ENCODE measurements around the gene CLDN24. TPM values are rescaled to one million over a fixed set of nuclear protein-coding genes. Genes with fewer than 3 reads are reported as not detected.

CLDN24 gene
- total RNA-seq, 4 donors from 2014 or later: not detected

- no peak overlapping the region for H3K4me3 ChIP-seq
- intact Hi-C loops (cut with DNase I; ENCODE audit: low total_unique reads): no loop called here
- no peak for ATAC-seq
Measured at GRCh38 chr4:183289688-183290087, 32.5 kb downstream of the CLDN24 start.

GRCh38 chr4:183288955-183289354, 33.3 kb downstream of the CLDN24 start:
- peaks cover 0 to 29% of the 10 kb centered on the region in 2 donors for H3K36me3 ChIP-seq

More at GRCh38 chr4:183289688-183290087, 32.5 kb downstream of the CLDN24 start:
- no peaks in the 10 kb centered on the region for H3K4me1 ChIP-seq
- in situ Hi-C loops (cut with MboI; ENCODE audit: low sequenced_read_pairs in 4 of 4): no loop called here
- H3K27ac ChIP-seq: no peak overlapping the region
- peaks cover 0 to 21% of the 10 kb centered on the region in 2 donors for H3K36me3 ChIP-seq
- TF ChIP-seq CTCF (IDR thresholded peaks at IDR 0.05 in 4 of 5, conservative IDR thresholded peaks at IDR 0.05 in 1 of 5): no peak
- TF ChIP-seq POLR2A (IDR thresholded peaks at IDR 0.05): no peak
- no peaks in the 10 kb centered on the region for H3K9me3 ChIP-seq
- no peak for DNase-seq
- no peaks in the 10 kb centered on the region for H3K27me3 ChIP-seq

GRCh38 chr4:183287677-183288076, 34.5 kb downstream of the CLDN24 start:
- no peak overlapping the region for H3K27ac ChIP-seq
- no peak for TF ChIP-seq CTCF (IDR thresholded peaks at IDR 0.05 in 4 of 5, conservative IDR thresholded peaks at IDR 0.05 in 1 of 5)
- no peak for TF ChIP-seq POLR2A (IDR thresholded peaks at IDR 0.05)
- ATAC-seq: no peak
- intact Hi-C loops (cut with DNase I; ENCODE audit: low total_unique reads) (no loop called here), in situ Hi-C loops (cut with MboI; ENCODE audit: low sequenced_read_pairs in 4 of 4) (no loop called here)
- H3K36me3 ChIP-seq: peaks cover 0 to 23% of the 10 kb centered on the region in 2 donors
- no peaks in the 10 kb centered on the region for H3K4me1 ChIP-seq
- H3K4me3 ChIP-seq: no peak overlapping the region
- no peaks in the 10 kb centered on the region for H3K27me3 ChIP-seq
- H3K9me3 ChIP-seq: no peaks in the 10 kb centered on the region
- DNase-seq: no peak

More at GRCh38 chr4:183288955-183289354, 33.3 kb downstream of the CLDN24 start:
- ATAC-seq (no peak), DNase-seq (no peak)
- H3K27ac ChIP-seq: no peak overlapping the region
- in situ Hi-C loops (cut with MboI; ENCODE audit: low sequenced_read_pairs in 4 of 4) (no loop called here), intact Hi-C loops (cut with DNase I; ENCODE audit: low total_unique reads) (no loop called here)
- TF ChIP-seq CTCF (IDR thresholded peaks at IDR 0.05 in 4 of 5, conservative IDR thresholded peaks at IDR 0.05 in 1 of 5): no peak
- TF ChIP-seq POLR2A (IDR thresholded peaks at IDR 0.05): no peak
- H3K9me3 ChIP-seq: no peaks in the 10 kb centered on the region
- no peaks in the 10 kb centered on the region for H3K4me1 ChIP-seq
- H3K4me3 ChIP-seq: no peak overlapping the region
- no peaks in the 10 kb centered on the region for H3K27me3 ChIP-seq

- H3K36me3 ChIP-seq: peaks cover 0 to 23% of the 10 kb centered on the region in 2 donors
- DNase-seq (no peak), ATAC-seq (no peak)
Measured at GRCh38 chr4:183287309-183287659, 34.9 kb downstream of the CLDN24 start.

More at GRCh38 chr4:183287309-183287659, 34.9 kb downstream of the CLDN24 start:
- H3K4me3 ChIP-seq: no peak overlapping the region
- no peaks in the 10 kb centered on the region for H3K9me3 ChIP-seq
- H3K4me1 ChIP-seq: no peaks in the 10 kb centered on the region
- in situ Hi-C loops (cut with MboI; ENCODE audit: low sequenced_read_pairs in 4 of 4): no loop called here
- TF ChIP-seq POLR2A (IDR thresholded peaks at IDR 0.05) (no peak), CTCF (IDR thresholded peaks at IDR 0.05 in 4 of 5, conservative IDR thresholded peaks at IDR 0.05 in 1 of 5) (no peak)
- intact Hi-C loops (cut with DNase I; ENCODE audit: low total_unique reads): no loop called here
- H3K27me3 ChIP-seq: no peaks in the 10 kb centered on the region
- no peak overlapping the region for H3K27ac ChIP-seq

Measured in gastrocnemius medialis (tissue), 4 donors.